Stimulated activated CD4-positive, alpha-beta T cell treated with anti-CD3 and anti-CD28 coated beads, Interleukin-1b, Interleukin-23, amount 100 ng/mL, for 4 hours (primary cell): ENCODE data around the gene PARK7.
"Not testable (repeated sequence)": the region's sequence is repeated elsewhere in the genome, so short reads cannot be mapped to it uniquely, and the experiment has no call there.

ENCODE experiments used
- DNase-seq, 2 donors: peaks; one replicate each; pipeline ENCODE4 v3.0.0-alpha.2; 2020; ENCODE audit warnings: low read depth in 2 of 2

PARK7 gene

DNA sequence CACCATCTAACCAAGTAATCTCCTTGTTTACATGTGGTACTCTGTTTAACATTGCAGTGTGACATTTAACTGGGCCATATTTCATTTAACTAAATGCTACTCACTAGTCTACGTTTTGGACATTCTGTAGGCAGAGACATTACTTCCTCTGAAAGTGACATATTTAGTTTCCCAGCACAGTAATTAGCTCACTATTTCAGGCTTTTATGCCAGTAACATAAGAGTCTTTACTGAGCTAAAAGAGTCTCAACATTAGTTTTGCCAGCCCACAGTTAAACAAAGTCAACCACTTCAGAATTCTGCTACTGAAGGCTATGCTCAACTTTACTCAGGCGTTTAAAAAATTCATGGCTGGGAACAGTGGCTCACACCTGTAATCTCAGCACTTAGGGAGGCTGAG, 18.3 kb upstream of the PARK7 start:
- DNase-seq: no peak

- peak in 1 of 2 donors; percentile 45 for DNase-seq
Observed at GRCh38 chr1:7948960-7949359, 12.6 kb upstream of the PARK7 start.

GRCh38 chr1:7952791-7953190, 8.7 kb upstream of the PARK7 start:
- DNase-seq: not testable (repeated sequence)

GRCh38 chr1:7953850-7954609, 7.5 kb upstream of the PARK7 start:
- DNase-seq: peak; percentile 75 to 79

- DNase-seq: no peak
Observed at GRCh38 chr1:7954683-7955082, 6.8 kb upstream of the PARK7 start.

DNA sequence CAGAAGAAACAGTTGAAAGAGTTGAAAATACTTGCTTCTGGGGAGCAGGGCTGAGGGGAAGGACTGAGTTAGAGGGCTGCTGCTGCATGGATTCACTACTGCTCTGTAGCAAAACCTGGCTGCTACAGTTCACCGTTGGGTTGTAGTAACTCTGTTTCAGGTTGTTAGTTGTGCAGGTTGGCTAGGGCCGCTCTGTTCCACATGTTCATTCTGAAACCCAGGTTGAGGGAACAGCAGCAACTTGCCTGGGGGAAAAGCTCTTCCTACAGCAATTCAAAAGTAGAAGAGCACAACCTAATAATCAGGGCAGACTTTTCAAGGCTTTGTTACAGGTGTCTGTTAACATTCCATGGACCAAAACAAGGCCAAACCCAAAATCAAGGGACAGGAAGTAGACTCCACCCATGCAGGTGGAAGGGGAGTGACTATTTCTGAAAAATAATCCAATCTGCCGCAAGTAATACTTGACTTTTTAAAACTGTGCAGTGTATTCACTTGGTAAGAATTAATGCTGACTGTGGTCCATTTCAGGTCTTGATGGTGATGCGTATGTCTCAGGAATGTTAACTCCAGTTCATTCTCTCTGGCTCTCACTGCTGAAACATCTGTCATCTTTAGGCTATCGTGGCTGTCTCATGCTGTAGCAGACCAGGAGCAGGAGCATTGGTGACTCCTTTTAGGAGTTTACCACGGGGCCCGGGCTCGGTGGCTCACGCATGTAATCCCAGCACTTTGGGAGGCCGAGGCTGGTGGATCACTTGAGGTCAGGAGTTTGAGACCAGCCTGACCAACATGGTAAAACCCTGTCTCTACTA, 5.1 kb upstream of the PARK7 start:
- DNase-seq: no peak

GRCh38 chr1:7960165-7960564, 1.3 kb upstream of the PARK7 start:
- no peak for DNase-seq

GRCh38 chr1:7960867-7961215, 670 bp upstream of the PARK7 start:
- DNase-seq: no peak

DNA sequence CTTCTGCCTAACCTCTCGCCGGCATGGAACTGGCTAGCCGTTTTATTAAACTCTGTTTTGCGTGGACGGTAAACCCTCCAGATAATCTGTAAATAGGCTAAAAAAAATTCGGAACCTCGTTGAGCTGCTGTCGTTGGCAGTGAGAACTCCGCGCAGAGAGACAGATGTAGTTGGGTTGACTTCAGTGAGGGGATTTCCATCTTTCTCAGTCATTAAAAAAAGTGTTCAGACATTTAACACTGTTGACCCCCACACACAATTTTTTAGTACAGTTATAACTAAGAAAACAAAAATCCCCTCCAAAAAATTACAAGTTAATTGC, 464 bp downstream of the PARK7 start:
- peak in 1 of 2 donors; percentile 43 for DNase-seq

- DNase-seq: no peak
Observed at GRCh38 chr1:7962636-7963377, 1.3 kb downstream of the PARK7 start.

DNA sequence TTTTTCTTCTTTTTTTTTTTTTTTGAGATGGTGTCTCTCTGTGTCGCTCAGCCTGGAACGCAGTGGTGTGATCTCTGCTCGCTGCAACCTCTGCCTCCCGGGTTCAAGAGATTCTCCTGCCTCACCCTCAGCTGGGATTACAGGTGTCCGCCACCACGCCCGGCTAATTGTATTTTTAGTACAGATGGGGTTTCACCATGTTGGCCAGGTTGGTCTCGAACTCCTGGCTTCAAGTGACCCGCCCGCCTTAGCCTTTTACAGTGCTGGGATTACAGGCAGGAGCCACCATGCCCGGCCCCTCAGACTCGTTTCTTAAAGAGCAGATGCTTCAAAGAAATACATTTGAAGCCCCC, 1.8 kb downstream of the PARK7 start:
- not testable (repeated sequence) for DNase-seq

DNA sequence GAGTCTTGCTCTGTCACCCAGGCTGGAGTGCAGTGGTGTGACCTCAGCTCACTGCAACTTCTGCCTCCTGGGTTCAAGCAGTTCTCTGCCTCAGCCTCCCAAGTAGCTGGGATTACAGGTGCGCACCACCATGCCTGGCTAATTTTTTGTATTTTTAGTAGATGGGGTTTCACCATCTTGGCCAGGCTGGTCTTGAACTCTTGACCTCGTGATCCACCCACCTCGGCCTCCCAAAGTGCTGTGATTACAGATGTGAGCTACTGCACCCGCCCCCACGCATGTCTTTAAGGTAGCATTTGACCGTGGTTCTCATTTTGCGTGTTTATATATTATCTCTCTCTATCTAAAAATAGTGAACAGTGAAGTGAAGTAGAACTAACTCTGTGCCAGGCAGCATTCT, 2.3 kb downstream of the PARK7 start:
- not testable (repeated sequence) for DNase-seq

- no peak for DNase-seq
Observed at GRCh38 chr1:7964476-7964875, 3.0 kb downstream of the PARK7 start.

GRCh38 chr1:7967196-7967595, 5.7 kb downstream of the PARK7 start:
- DNase-seq: no peak

DNA sequence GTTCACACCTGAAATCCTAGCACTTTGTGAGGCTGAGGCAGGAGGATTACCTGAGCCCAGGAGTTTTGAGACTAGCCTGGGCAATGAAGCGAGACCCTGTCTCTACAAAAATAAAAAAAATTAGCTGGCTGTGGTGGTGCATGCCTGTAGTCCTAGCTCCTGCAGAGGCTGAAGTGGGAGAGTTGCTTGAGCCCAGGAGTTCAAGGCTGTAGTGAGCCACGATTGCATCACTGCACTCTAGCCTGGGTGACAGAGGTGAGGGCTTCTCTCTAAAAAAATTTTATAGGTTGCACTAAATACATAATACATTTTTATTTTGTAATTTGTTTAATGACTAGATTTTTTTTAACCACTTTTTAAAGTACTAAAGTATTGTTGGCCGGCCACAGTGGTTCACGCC, 6.1 kb downstream of the PARK7 start:
- DNase-seq: no peak

- DNase-seq: no peak
Observed at GRCh38 chr1:7970246-7970645, 8.7 kb downstream of the PARK7 start.

GRCh38 chr1:7971024-7971423, 9.5 kb downstream of the PARK7 start:
- DNase-seq: no peak

- no peak for DNase-seq
Observed at GRCh38 chr1:7972285-7972684, 10.8 kb downstream of the PARK7 start.

DNA sequence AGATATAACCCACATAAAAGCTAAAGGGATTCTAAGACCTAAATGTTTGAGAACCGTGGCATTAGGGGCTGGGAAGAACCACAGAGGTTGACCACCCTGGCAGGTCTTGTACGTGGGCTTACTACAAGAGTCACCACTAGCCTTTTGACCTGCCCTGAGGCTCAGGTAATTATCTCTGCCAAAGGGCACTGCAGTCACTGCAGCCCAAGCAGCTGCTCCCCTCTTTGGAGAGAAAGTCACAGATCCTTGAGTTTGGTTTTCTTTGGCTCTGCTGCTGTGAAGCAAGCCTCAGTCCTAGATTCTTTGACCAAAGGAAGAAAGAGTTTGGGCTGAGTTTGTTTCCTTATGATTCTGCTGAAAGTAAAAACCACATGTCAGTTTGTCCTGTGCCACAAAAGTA, 11.6 kb downstream of the PARK7 start:
- no peak for DNase-seq

DNA sequence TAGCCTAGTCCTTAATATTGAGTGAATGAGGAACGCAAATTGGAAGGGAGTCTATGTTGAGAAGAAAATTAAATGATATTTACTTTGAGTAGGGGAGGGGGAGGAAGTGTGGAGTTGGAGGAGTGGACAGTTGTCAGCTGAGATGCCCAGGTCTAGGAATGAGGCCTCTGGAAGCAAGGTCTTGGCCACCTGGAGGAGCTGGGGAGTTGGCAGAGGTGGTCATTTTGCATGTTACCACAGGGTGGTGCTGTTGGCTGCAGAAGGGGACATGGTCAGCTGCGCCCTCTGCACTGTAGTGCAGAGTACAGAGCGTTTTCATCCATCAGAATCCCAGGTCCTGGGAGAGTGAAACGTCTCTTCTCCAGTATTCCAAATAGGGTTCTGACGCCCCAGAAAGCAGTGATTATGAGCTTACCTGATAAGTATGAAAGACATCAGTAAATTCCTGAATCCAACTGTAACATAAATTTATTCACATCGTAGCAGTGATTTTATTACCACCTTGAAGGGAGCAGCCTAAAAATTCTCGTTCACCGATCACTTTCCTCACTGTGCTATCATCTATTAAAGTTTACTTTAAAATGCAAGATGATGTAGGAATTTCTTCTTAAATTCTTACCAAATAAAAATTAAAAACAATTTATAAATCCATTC, 13.8 kb downstream of the PARK7 start:
- no peak for DNase-seq

DNA sequence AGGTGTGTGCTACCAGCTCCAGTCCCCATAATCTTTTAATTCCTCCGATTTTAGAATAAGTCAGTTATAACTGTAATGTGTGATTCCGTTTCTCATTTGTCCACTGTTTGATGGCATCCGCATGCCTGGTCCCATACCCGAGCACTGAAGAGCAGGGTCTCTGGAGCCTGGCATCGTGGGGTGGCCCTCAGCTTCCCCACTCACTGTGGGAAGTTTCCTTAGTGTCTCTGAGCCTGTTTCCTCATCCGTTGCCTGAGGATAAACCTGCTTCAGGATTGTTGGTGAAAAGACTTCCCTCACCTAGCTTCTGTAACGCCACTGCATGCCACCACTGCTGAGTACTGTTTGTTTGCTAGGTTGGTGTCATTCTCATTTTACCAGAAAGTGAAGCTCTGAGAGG, 19.5 kb downstream of the PARK7 start:
- DNase-seq: no peak

DNA sequence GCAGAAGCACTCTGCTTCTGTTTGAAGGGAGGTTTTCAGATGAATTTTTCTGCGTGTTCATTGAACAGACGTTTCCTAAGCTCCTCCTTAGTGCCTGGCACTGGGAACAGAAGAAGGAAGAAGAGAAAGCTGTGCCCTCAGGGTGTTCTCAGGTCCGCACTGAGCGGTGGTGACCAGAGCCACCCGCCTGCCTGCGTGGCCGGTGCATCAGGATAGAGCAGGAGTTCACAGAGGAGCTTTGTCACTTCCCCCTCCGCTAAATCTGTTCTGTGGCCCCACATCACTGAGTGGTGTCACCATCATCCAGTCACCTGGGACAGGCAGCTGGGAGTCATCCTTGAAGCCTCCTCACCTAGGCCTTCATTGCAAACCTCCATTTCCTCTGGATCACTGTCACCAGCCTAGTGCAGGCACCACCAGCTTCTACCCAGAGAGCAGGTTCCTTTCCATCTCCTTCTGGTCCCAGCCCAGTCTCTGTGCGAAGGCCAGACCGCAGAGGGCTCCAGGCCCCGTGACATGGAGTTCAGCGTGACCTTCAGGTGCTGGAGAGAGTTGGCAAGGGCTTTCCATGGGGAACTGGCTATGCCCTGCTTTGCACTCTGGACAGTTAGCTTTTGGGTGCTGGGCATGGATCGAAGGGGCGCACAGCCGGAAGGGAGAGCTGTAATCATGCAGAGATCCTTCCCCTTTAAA, 21.7 kb downstream of the PARK7 start:
- no peak for DNase-seq
